CD4-positive, CD25-positive, alpha-beta regulatory T cell (primary cell): ENCODE data around the gene FGF5. TPM values are rescaled to one million over a fixed set of nuclear protein-coding genes. Genes with fewer than 3 reads are reported as not detected.
"Not testable (repeated sequence)": the region's sequence is repeated elsewhere in the genome, so short reads cannot be mapped to it uniquely, and the experiment has no call there.

Source experiments
- ATAC-seq, 2 donors: fragments of 150-1000 bp; cut with Tn5 transposase; one replicate each; pipeline ENCODE4 v1.10.0; 2021; ENCODE audit warnings: low read depth in 2 of 2, moderate number of reproducible peaks in 2 of 2, moderate library complexity in 1 of 2
- DNase-seq, 3 donors: peaks; one replicate each; pipeline versions ENCODE4 v3.0.0 to v3.0.0-alpha.2; 2012 to 2022; ENCODE audit warnings: mixed read lengths in 1 of 3
- H3K27ac ChIP-seq: one replicate; pipeline ENCODE4 v1.7.0; 2013; ENCODE audit warnings: mild to moderate bottlenecking, low read length; ENCODE audit not compliant: insufficient read depth, poor library complexity, severe bottlenecking
- H3K27me3 ChIP-seq: one replicate; pipeline ENCODE4 v1.7.0; 2013; ENCODE audit warnings: low read length; ENCODE audit not compliant: control insufficient read depth, insufficient read depth
- H3K36me3 ChIP-seq: one replicate; pipeline ENCODE4 v1.7.0; 2013; ENCODE audit warnings: mild to moderate bottlenecking, low read length, moderate library complexity; ENCODE audit not compliant: control insufficient read depth, insufficient read depth
- H3K4me1 ChIP-seq: 2 replicates; pipeline ENCODE4 v1.7.0; 2013; ENCODE audit warnings: mild to moderate bottlenecking, low read length; ENCODE audit not compliant: insufficient read depth, control insufficient read depth, poor library complexity, severe bottlenecking
- H3K4me3 ChIP-seq: one replicate; pipeline ENCODE4 v1.7.0; 2013; ENCODE audit warnings: low read depth, mild to moderate bottlenecking, low read length, moderate library complexity
- H3K9me3 ChIP-seq, 2 experiments: 1 replicate in 1 of 2; 2 replicates in 1 of 2; pipeline ENCODE4 v1.7.0; 2013; ENCODE audit warnings: low read length in 2 of 2, mild to moderate bottlenecking in 1 of 2, moderate library complexity in 1 of 2; ENCODE audit not compliant: control insufficient read depth in 2 of 2
- H3K27ac Mint-ChIP-seq, 3 donors: one replicate each; pipeline ENCODE4 v1.8.0; 2020 to 2022; ENCODE audit warnings: mild to moderate bottlenecking in 3 of 3, mixed read lengths in 3 of 3, moderate library complexity in 2 of 3
- H3K27me3 Mint-ChIP-seq: one replicate; pipeline ENCODE4 v1.8.0; 2022; ENCODE audit warnings: mild to moderate bottlenecking, mixed read lengths
- H3K36me3 Mint-ChIP-seq: one replicate; pipeline ENCODE4 v1.8.0; 2020; ENCODE audit warnings: mixed read lengths
- H3K4me1 Mint-ChIP-seq, 4 donors: one replicate each; pipeline ENCODE4 v1.8.0; 2020 to 2022; ENCODE audit warnings: mixed read lengths in 4 of 4, mild to moderate bottlenecking in 1 of 4
- H3K4me3 Mint-ChIP-seq, 4 donors: one replicate each; pipeline ENCODE4 v1.8.0; 2020 to 2022; ENCODE audit warnings: mild to moderate bottlenecking in 4 of 4, mixed read lengths in 4 of 4, moderate library complexity in 3 of 4
- H3K9me3 Mint-ChIP-seq, 7 donors: one replicate each; pipeline ENCODE4 v1.8.0; 2020 to 2022; ENCODE audit warnings: mixed read lengths in 7 of 7, mild to moderate bottlenecking in 3 of 7, moderate library complexity in 2 of 7
- polyA plus RNA-seq, 4 donors: library from polyadenylated mRNA; unstranded; fragments of 300-500 nt; fragmentation: Illumina TruSeq; gene quantifications; one replicate each; pipeline ENCODE4 v1.2.3, GENCODE V29; 2021
- total RNA-seq: library from RNA; stranded (reverse); gene quantifications from one replicate; pipeline ENCODE4 v1.2.3, GENCODE V29; 2022

The FGF5 gene
- total and polyA plus RNA-seq, 5 donors from 2014 or later, result not detected

DNA sequence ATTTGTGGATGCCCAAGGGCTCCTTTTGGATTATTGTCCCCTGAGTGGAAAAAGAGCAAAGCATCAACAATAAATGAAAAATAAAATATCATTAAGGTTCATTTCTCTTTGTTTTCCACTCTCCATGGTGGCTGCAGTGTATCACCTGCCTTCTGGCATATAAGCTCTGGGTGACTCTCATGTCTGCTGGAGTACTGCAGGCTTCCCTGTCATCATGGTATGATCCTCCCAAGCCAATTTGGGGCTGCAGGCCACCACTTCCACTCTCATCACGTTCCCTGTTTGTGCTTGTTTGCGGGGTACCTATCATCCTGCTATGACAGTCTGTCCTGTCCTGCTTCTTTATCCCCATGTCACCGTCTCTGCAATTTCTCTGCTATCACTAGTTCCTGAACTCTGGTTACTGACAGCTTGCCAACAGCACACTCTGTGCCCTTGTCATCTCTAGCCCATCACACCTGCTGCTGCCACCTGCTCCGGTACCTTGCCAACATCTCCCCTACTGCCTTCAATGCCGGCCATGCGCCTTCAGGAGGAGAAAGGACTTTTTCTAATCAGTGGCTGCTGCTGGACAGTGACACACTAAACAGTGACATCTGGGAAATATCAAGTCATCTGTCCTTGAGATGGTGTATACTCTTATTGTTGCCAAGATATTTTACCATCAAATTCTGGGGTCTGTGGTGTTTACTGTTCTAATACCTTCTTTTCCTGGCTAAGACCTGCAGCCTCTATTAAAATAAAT, 23.0 kb upstream of the FGF5 start:
- Histone ChIP-seq H3K4me3 (no peak overlapping the region), H3K36me3 (no peaks in the 10 kb centered on the region), H3K27ac (no peak overlapping the region), H3K27me3 (peaks cover 22% of the 10 kb centered on the region), H3K9me3 (no peaks in the 10 kb centered on the region), H3K4me1 (no peaks in the 10 kb centered on the region)
- DNase-seq, result no peak
- Mint-ChIP-seq H3K27ac (no peak overlapping the region), H3K27me3 (peaks cover 21% of the 10 kb centered on the region), H3K9me3 (peaks cover 0 to 1% (median 0%) of the 10 kb centered on the region in 7 donors), H3K4me3 (no peak overlapping the region), H3K4me1 (no peaks in the 10 kb centered on the region), H3K36me3 (no peaks in the 10 kb centered on the region)
- ATAC-seq, result no peak

- not testable (repeated sequence) for H3K27ac ChIP-seq, H3K4me3 ChIP-seq, H3K27ac Mint-ChIP-seq, H3K4me1 Mint-ChIP-seq, H3K4me3 Mint-ChIP-seq, H3K9me3 Mint-ChIP-seq, ATAC-seq, H3K4me1 ChIP-seq, DNase-seq, H3K9me3 ChIP-seq, H3K36me3 ChIP-seq, H3K36me3 Mint-ChIP-seq
- H3K27me3 ChIP-seq, result peaks cover 18% of the 10 kb centered on the region
- peaks cover 40% of the 10 kb centered on the region for H3K27me3 Mint-ChIP-seq
Observed at GRCh38 chr4:80247484-80247883, 19.0 kb upstream of the FGF5 start.

- H3K4me3 Mint-ChIP-seq, result no peak overlapping the region
- DNase-seq (no peak), ATAC-seq (no peak)
- peaks cover 14% of the 10 kb centered on the region for H3K27me3 ChIP-seq
- H3K9me3 Mint-ChIP-seq, result peaks cover 0 to 3% (median 0%) of the 10 kb centered on the region in 7 donors
- H3K36me3 Mint-ChIP-seq, result no peaks in the 10 kb centered on the region
- no peak overlapping the region for H3K27ac Mint-ChIP-seq
- no peaks in the 10 kb centered on the region for H3K9me3 ChIP-seq
- no peak overlapping the region for H3K27ac ChIP-seq
- H3K27me3 Mint-ChIP-seq, result peaks cover 43% of the 10 kb centered on the region
- no peaks in the 10 kb centered on the region for H3K4me1 ChIP-seq
- no peaks in the 10 kb centered on the region for H3K36me3 ChIP-seq
- H3K4me3 ChIP-seq, result no peak overlapping the region
- H3K4me1 Mint-ChIP-seq, result no peaks in the 10 kb centered on the region
Observed at GRCh38 chr4:80249144-80249543, 17.3 kb upstream of the FGF5 start.

DNA sequence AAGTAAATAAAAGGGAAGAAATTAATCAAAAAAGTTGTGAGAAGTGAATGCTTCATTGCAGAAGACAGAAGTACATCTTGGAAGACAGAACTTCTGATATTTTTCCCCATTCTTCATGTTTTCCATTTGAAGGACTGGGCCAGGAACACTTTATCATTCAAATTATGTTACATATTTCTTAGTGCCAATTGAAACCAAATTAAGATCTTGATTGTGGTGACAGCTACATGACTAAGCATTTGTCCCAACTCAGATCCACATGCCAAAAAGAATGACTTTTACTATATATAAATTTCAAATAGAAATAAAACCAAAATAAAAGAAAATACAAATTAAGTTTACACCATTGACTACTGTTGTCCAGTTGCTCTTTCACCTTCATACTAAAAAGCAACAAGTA, 14.0 kb upstream of the FGF5 start:
- DNase-seq (no peak), ATAC-seq (no peak)
- H3K27me3 Mint-ChIP-seq, result peaks cover 46% of the 10 kb centered on the region
- H3K27ac Mint-ChIP-seq, result no peak overlapping the region
- Histone ChIP-seq H3K27ac (no peak overlapping the region), H3K27me3 (peaks cover 22% of the 10 kb centered on the region), H3K9me3 (no peaks in the 10 kb centered on the region), H3K36me3 (no peaks in the 10 kb centered on the region), H3K4me1 (no peaks in the 10 kb centered on the region), H3K4me3 (no peak overlapping the region)
- no peaks in the 10 kb centered on the region for H3K4me1 Mint-ChIP-seq
- no peaks in the 10 kb centered on the region for H3K36me3 Mint-ChIP-seq
- H3K4me3 Mint-ChIP-seq, result no peak overlapping the region
- H3K9me3 Mint-ChIP-seq, result peaks cover 0 to 4% (median 0%) of the 10 kb centered on the region in 7 donors

- no peaks in the 10 kb centered on the region for H3K9me3 ChIP-seq
- Mint-ChIP-seq H3K9me3 (peaks cover 0 to 4% (median 0%) of the 10 kb centered on the region in 7 donors), H3K4me3 (no peak overlapping the region), H3K36me3 (no peaks in the 10 kb centered on the region), H3K27ac (no peak overlapping the region), H3K4me1 (no peaks in the 10 kb centered on the region), H3K27me3 (peaks cover 52% of the 10 kb centered on the region)
- no peak overlapping the region for H3K4me3 ChIP-seq
- H3K27ac ChIP-seq, result no peak overlapping the region
- DNase-seq (no peak), ATAC-seq (no peak)
- H3K36me3 ChIP-seq, result no peaks in the 10 kb centered on the region
- H3K27me3 ChIP-seq, result peaks cover 24% of the 10 kb centered on the region
- H3K4me1 ChIP-seq, result no peaks in the 10 kb centered on the region
Observed at GRCh38 chr4:80252953-80253352, 13.5 kb upstream of the FGF5 start.

DNA sequence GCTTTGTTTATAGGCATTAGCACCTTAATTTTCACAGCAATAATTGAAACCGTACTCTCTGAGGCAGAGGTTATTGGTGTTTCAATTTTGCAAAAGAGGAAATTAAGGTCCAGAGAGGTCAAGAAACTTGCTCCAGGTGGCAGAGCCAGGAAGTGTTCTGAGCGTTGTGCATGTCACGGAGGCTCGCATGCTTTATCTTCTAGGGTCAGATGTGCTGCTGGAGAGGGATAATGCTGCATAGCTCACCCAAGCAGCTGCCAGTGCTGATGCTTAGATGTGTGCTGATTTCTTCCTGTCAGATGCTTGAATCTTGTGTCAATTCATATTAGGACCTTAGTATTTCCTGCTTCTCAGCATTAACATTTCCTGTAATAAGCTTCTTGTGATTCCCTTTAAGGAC, 13.0 kb upstream of the FGF5 start:
- Histone ChIP-seq H3K27me3 (peaks cover 24% of the 10 kb centered on the region), H3K4me3 (no peak overlapping the region), H3K4me1 (no peaks in the 10 kb centered on the region), H3K36me3 (no peaks in the 10 kb centered on the region), H3K27ac (no peak overlapping the region), H3K9me3 (no peaks in the 10 kb centered on the region)
- Mint-ChIP-seq H3K27me3 (peaks cover 56% of the 10 kb centered on the region), H3K4me3 (no peak overlapping the region), H3K9me3 (peaks cover 0 to 4% (median 0%) of the 10 kb centered on the region in 7 donors), H3K4me1 (no peaks in the 10 kb centered on the region), H3K36me3 (no peaks in the 10 kb centered on the region), H3K27ac (no peak overlapping the region)
- no peak for ATAC-seq
- no peak for DNase-seq

- Histone ChIP-seq H3K27ac (no peak overlapping the region), H3K9me3 (no peaks in the 10 kb centered on the region), H3K36me3 (no peaks in the 10 kb centered on the region), H3K4me3 (no peak overlapping the region), H3K27me3 (peaks cover 23% of the 10 kb centered on the region), H3K4me1 (no peaks in the 10 kb centered on the region)
- no peaks in the 10 kb centered on the region for H3K4me1 Mint-ChIP-seq
- ATAC-seq (no peak), DNase-seq (no peak)
- peaks cover 0 to 6% (median 0%) of the 10 kb centered on the region in 7 donors for H3K9me3 Mint-ChIP-seq
- H3K27ac Mint-ChIP-seq, result no peak overlapping the region
- H3K4me3 Mint-ChIP-seq, result no peak overlapping the region
- no peaks in the 10 kb centered on the region for H3K36me3 Mint-ChIP-seq
- H3K27me3 Mint-ChIP-seq, result peaks cover 59% of the 10 kb centered on the region
Observed at GRCh38 chr4:80254114-80254513, 12.3 kb upstream of the FGF5 start.
